ENCODE measurements around the gene TMEM179.

TMEM179 gene

GRCh38 chr14:104650057-104650980, 45.7 kb upstream of the TMEM179 start:
- no peak overlapping the region for H3K27ac ChIP-seq
- TF ChIP-seq, protein P1, sequence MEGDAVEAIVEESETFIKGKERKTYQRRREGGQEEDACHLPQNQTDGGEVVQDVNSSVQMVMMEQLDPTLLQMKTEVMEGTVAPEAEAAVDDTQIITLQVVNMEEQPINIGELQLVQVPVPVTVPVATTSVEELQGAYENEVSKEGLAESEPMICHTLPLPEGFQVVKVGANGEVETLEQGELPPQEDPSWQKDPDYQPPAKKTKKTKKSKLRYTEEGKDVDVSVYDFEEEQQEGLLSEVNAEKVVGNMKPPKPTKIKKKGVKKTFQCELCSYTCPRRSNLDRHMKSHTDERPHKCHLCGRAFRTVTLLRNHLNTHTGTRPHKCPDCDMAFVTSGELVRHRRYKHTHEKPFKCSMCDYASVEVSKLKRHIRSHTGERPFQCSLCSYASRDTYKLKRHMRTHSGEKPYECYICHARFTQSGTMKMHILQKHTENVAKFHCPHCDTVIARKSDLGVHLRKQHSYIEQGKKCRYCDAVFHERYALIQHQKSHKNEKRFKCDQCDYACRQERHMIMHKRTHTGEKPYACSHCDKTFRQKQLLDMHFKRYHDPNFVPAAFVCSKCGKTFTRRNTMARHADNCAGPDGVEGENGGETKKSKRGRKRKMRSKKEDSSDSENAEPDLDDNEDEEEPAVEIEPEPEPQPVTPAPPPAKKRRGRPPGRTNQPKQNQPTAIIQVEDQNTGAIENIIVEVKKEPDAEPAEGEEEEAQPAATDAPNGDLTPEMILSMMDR (IDR thresholded peaks at IDR 0.05) = peak; percentile 97
- peak overlapping the region; percentile 64 for H3K4me3 ChIP-seq
- DNase-seq (ENCODE audit: low spot score) = no peak

GRCh38 chr14:104647467-104648043, 43.0 kb upstream of the TMEM179 start:
- DNase-seq (ENCODE audit: low spot score) = no peak
- TF ChIP-seq, protein P1 (IDR thresholded peaks at IDR 0.05) = no peak
- Histone ChIP-seq H3K27ac (no peak overlapping the region), H3K4me3 (no peak overlapping the region)

- Histone ChIP-seq H3K27ac (no peak overlapping the region), H3K4me3 (no peak overlapping the region)
- TF ChIP-seq, protein P1 (IDR thresholded peaks at IDR 0.05) = no peak
- no peak for DNase-seq (ENCODE audit: low spot score)
Measured at GRCh38 chr14:104644656-104645378, 40.2 kb upstream of the TMEM179 start.

DNA sequence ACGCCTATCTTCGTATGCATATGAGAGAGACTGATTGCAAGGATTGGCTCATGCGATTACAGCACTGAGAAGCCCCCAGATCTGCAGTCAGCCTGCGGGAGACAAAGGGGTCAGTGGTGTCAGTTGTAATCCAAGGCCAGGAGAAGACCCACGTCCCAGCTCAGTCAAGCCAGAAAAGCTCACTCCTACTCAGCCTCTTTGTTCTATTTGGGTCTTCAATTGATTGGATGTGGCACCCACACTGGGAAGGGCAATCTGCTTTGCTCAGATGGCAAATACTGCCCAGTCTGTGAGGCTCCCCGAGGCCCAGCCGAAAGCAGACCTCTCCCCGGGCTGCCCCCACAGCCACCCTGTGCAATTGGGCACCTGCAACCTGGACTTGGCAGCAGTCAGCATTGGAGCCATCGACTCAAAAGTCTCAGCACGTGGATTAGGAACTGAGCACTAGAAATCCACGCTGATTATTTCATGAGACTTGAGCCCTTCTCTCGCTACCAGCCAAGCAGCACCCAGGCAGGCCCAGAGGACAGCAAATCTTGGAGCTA, 39.6 kb upstream of the TMEM179 start:
- TF ChIP-seq, protein P1 (IDR thresholded peaks at IDR 0.05) = no peak
- DNase-seq (ENCODE audit: low spot score) = no peak
- H3K27ac ChIP-seq = no peak overlapping the region
- H3K4me3 ChIP-seq = no peak overlapping the region

DNA sequence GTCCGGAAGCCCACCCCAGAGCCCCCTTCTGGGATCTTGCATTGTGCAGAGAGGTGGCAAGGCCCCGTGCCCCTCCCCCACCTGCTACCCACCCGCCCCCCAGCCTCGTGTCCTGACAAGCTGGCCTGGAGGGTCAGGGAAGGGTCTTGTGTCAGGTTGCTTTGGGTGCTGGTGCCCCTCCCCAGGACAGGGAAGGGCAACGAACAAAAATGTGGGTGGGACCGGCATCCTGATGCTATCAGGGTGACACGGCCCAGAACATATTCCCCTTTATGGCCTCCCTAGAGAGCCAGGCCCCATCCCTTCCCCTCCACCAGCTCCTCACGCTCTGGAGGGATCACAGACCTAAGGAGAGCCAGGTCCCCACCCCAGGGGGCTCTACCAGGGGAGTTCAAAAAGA, 38.7 kb upstream of the TMEM179 start:
- DNase-seq (ENCODE audit: low spot score) = no peak
- TF ChIP-seq, protein P1 (IDR thresholded peaks at IDR 0.05) = no peak
- no peak overlapping the region for H3K4me3 ChIP-seq
- no peak overlapping the region for H3K27ac ChIP-seq

DNA sequence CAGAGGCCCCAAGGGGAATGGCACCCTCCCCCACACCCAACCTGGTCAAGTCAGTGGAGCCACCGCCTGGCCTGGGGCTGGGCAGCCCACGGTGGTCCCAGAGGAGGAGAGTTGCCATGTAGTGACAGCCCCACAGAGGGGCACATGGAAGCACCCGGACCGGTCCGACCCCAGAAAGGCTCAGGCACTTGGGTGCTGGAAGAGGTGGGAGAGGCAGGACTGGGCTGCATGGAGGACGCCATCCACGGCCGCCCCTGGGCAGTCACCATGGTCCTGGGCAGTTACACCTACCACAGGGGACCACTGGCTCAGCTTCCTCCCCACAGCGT, 37.9 kb upstream of the TMEM179 start:
- DNase-seq (ENCODE audit: low spot score) = no peak
- Histone ChIP-seq H3K27ac (no peak overlapping the region), H3K4me3 (no peak overlapping the region)
- TF ChIP-seq, protein P1 (IDR thresholded peaks at IDR 0.05) = no peak

Data from coronary artery (tissue), 2 donors.